GM19438 (cell line): ENCODE data around the gene GPR137B.
A peak's percentile ranks its signal among the peaks of the same experiment; 100 is the strongest.
"Not testable (repeated sequence)": the region's sequence is repeated elsewhere in the genome, so short reads cannot be mapped to it uniquely, and the experiment has no call there.

Source experiments
- ATAC-seq: cut with Tn5 transposase; IDR thresholded peaks from one replicate; pipeline ENCODE4 v1.9.1; 2021; ENCODE audit warnings: low read depth; ENCODE audit not compliant: unreplicated experiment

Gene GPR137B, protein sequence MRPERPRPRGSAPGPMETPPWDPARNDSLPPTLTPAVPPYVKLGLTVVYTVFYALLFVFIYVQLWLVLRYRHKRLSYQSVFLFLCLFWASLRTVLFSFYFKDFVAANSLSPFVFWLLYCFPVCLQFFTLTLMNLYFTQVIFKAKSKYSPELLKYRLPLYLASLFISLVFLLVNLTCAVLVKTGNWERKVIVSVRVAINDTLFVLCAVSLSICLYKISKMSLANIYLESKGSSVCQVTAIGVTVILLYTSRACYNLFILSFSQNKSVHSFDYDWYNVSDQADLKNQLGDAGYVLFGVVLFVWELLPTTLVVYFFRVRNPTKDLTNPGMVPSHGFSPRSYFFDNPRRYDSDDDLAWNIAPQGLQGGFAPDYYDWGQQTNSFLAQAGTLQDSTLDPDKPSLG

DNA sequence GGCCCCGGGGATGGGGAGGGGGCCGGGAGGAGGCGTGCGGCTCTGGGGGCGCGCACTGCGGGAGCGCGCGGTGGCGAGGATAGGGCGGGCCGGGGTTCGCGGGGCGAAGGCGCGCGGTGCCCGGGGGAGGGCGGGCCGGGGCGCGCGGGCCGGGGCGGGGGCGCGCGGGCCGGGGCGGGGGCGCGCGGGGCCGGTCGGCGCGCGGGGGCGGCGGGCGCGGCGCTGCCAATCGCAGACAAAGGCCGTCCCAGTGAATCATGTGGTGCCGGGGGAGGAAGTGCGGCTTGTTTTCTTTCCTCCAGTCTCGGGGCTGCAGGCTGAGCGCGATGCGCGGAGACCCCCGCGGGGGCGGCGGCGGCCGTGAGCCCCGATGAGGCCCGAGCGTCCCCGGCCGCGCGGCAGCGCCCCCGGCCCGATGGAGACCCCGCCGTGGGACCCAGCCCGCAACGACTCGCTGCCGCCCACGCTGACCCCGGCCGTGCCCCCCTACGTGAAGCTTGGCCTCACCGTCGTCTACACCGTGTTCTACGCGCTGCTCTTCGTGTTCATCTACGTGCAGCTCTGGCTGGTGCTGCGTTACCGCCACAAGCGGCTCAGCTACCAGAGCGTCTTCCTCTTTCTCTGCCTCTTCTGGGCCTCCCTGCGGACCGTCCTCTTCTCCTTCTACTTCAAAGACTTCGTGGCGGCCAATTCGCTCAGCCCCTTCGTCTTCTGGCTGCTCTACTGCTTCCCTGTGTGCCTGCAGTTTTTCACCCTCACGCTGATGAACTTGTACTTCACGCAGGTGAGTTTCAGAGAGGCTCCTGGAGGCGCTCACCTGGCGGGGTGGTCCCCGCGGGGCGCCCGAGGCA lies at the start of gene GPR137B:
Gene GPR137B (plus strand): TSS at position 287 of the 851 bp plus-strand sequence. CDS start 84 bp downstream, at position 371.
- ATAC-seq, result peak; percentile 53

DNA sequence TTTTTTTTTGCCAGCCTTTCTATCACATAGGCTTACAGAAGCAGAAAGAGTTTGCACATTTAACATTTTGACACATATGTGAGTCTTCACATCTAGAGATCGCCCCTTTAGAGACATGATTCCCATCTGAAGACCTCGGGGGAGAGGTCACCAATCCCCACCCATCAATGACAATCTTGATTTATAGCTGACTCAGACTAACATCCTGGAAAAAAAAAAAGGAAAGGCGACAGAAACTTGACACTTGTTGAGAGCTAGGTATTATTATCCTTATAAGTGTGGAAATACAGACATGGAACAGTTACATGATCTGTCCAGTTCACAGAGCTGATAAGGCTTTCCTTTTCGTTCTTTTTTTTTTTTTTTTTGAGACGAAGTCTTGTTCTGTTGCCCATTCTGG lies 49.4 kb upstream of the GPR137B start:
- no peak for ATAC-seq

DNA sequence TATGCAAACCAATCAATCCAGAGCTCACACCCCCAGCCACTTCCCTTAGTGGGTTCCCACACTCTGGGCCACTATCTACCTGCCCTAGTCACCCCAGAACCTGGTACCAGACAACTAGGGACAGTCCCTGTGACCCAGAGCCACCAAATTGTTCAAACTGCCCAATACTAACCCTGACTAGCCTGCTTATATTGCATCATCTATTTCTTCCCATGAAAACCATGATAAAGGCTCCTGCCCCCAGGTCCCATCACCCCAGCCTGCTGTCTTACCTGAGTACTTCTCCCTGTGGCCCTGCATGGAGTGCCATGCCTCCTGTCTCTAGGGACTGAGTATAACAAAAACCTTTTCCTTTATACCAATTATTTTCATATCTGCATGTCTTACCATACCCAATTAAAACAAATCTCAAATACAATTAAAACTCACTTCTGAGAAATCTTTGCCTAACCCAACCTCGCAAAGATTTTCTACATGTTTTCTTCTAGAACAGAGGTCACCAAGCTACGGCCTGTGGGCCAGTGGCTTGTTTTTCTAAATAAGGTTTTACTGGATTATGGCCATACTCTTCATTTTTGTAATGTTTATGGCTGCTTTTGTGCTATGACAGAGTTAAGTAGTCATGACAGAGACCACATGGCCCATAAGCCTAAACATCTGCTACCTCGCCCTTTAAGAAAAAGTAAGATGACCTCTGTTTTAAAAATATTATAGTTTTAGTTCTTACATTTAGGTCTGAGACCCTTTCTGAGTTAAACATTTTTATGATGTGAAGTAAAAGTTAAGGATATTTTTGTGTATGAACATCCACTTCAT lies 46.4 kb upstream of the GPR137B start:
- ATAC-seq, result no peak

DNA sequence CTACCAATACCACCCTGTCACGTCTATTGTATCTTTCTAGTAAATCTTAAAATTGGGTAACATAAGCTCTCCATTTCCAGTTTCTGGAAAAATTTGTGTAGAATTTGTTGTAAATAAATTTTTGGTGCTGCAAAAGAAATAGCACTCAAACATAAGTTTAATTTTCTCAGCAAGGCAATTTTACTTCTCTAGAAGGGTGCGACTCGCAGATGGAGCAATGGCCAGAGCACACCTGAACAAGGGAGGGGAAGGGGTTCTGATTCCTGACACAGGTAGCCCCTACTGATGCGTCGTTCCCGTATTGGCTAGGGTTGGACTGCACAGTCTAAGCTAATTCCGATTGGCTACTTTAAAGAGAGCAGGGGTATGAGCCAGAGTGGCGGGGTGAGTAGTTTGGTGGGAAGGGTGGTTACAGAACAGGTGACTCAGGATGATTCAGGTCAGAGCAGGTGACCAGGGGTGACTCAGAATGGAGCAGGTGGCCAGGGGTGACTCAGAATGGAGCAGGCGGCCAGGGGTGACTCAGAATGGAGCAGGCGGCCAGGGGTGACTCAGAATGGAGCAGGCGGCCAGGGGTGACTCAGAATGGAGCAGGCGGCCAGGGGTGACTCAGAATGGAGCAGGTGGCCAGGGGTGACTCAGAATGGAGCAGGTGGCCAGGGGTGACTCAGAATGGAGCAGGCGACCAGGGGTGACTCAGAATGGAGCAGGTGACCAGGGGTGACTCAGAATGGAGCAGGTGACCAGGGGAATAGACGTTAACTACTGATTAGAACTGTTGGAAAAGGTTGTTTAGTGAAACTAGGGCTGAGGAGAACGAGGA lies 45.5 kb upstream of the GPR137B start:
- ATAC-seq, result not testable (repeated sequence)

DNA sequence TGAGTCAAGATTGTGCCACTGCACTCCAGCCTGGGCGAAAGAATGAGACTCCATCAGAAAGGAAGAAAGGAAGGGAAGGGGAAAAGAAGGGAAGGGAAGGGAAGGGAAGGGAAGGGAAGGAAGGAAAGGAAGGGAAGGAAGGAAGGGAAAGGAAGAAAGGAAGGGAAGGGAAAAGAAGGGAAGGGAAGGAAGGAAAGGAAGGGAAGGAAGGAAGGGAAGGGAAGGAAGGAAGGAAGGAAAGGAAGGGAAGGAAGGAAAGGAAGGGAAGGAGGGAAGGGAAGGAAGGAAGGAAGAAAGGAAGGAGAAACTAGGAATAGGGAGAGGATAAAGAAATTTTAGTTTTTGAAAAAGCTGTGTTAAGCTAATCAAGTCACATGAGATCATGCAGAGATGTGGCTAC lies 44.1 kb upstream of the GPR137B start:
- ATAC-seq, result no peak

DNA sequence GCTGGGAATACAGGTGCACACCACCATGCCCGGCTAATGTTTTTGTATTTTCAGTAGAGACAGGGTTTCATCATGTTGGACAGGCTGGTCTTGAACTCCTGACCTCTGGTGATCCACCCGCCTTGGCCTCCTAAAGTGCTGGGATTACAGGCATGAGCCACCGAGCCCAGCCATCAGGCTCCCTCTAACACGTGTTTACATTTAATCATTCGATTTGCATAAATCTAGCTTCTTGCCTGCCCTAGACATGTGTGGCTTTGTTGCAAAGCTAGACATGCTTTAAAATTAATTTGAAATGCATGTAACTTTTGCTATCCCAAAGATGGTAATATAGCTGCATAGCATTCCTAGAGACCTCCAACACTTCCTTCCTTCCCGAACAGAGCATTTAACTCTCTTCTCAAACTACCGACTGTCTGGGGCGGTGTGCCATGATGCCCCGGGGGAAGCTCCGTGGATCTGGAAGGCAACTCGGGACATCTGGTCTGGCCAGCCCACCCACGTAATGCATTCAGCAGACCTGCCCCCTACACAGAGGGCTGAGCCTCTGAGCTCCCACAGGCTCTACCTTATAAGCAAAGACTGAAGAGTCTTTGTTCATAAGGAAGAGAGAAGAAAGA lies 42.9 kb upstream of the GPR137B start:
- no peak for ATAC-seq

DNA sequence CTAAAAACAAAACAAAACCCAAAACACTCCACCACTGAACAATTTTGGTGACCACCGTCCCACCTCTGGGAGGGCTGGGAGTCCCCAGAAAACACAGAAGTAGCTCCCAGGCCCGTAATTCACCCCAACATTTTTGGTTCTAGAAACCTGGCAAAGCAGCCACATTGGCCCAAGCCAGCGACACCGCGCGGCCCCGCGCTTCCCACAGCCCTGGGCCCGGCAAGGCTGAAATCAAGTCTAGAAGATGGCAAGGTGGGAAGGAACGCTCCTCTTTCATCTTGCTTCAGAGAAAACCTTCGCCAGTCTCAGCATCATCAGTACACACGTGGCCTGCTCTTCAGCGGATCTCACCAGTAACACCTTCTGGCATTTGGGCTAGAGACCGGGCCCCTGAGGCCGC lies 41.5 kb upstream of the GPR137B start:
- no peak for ATAC-seq

DNA sequence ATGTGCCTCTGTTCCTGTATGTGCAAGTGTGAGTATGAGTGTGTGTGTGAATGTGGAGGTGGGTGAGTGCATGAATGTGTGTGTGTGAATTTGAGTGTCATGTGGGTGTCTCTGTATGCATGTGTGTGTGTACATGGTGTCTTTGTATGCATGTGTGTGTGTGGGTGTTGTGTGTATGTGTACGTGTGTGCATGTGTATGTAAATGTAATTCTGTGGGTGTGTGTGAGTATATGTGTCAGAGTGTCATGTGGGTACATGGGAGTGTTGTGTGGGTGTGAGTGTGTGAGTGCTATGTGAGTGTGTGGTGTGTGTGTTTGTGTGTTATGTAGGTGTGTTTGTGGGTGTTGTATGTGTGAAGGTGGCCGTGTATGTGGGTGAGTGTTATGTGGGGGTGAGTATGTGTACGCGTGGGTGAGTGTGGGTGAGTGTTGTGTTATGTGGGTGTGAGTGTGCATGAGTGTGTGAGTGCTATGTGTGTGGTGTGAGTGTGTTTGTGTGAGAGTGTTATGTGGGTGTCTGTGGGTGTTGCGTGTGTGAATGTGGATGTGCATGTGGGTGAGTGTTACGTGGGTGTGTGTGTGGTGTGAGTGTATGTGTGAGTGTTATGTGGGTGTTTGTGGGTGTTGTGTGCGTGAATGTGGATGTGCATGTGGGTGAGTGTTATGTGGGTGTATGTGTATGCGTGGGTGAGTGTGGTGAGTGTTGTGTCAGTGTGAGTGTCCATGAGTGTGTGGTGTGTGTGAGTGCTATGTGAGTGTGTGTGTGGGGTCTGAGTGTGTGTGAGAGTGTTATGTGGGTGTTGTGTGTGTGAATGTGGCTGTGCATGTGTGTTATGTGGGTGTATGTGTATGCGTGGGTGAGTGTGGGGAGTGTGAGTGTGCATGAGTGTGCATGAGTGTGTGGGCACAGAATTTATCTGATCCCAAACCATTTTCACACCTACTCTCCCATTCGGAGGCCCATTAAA lies 40.8 kb upstream of the GPR137B start:
- ATAC-seq, result no peak

DNA sequence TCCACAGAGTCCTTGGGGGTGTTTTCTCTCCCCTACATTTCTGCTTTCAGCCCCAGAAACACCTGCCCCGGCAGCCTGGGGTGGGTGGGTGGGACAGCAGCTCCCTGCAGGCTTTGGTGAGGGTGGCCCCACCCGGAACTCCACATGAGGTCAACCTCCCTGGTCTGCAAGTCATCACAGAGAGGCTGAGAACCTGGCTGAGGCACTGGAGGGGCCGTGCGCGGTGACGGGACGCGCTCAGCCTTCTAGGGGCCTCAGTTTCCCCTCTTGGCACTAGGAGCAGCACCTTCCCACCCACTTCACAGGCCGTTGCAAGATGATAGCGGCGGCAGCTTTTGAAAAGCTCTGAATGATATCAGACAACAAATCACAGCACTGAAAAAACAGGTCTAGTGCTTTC lies 39.7 kb upstream of the GPR137B start:
- ATAC-seq, result no peak

DNA sequence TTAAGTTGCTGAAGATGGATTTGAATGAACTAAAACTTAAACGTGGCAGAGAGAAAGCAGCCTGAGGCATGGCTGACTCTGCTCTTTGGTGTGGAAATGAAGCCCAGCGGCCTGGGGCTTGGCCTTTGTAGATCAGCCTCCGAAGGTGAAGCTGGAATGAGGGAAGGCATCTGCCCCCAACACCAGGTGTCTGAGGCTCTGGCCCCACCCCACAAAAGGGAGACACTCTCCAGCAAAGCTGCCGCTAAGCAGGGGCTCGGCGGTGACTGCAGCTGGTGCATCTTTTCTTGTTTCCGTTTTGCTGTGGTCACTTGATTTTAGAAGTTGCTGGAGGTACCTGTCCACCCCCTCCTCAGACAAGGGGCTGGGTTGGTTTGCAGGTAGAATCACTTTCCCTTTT lies 39.3 kb upstream of the GPR137B start:
- no peak for ATAC-seq

DNA sequence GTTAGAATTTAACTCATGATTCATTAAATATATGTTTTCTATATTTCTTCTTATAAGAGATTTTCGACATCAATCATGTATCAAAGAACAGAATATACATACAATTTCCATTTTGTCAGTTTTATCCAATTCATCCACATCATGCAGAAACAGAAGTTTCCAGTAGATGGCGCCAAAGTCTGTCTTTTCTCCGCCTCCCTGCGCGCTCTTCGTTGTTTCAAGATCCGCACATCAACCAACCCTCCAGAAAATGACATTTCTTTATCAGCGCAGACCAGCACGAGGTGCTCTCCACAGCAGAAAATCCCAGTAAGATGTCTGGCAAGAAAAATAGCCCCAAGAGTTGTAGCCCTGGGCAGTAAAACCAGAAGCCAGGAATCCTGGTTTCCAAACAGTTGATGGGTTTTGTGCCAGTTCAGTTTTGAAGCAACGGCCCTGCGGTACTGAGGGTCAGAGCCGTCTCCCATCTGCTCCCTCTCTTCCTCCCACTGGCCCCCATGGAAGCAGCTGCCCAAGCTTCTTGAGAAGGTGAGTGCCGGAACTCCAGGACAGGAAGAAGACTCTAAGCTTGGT lies 38.6 kb upstream of the GPR137B start:
- ATAC-seq, result peak; percentile 62

DNA sequence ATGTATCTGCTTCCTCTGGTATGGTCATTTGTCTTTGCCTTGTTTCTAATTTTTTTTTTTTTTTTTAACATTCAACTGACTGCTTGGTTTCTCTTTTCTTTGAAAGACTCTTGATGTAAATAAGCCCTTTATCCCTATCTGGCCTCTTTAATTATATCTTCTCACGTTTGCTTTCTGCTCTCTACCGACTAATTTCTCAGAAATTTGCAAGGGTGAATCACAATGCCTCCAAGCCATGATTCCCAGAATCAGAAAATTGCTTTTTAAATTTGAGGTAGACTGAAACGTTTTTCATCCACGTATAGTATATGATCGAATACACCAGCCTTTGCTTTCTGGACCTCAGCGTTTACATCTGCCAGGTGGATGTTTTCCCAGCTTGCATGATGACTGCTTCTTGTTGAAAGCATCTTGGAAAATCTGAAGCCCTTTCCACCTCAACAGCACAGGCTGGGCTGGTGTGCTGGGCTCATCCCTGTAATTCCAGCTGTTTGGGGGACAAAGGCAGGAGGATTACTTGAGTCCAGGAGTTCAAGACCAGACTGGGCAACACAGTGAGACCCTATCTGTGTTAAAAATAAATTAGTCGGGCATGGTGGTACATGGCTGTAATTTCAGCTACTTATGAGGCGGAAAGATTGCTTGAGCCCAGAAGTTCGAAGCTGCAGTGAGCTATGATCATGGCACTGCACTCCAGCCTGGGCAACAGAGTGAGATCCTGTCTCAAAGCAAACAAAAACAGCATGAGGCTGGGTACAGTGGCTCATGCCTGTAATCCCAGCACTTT lies 35.0 kb upstream of the GPR137B start:
- no peak for ATAC-seq

DNA sequence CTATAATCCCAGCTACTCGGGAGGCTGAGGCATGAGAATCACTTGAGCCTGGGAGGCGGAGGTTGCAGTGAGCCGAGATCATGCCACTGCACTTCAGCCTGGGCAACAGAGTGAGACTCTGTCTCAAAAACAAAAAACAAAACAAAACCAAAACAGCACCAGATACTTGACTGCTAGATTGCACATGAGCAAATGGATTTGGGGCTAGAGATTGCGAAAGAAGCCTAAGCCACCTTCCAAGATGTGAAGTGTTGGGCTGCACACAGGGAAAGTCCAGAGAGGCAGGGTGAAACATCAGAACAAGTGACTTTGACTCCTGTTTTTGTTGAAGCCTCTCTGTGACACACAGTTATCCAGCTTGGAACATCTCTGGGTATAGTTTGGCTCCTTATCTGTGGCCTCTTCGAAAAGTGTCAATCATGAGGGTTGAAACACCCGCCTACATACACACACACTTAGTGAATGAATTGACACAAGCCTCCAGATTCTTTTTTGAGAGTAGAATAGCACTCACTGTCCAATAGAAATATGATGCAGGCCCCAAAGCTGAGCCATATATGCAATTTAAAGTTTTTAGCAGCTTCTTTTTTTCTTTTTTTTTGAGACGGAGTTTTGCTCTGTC lies 34.2 kb upstream of the GPR137B start:
- ATAC-seq, result no peak

DNA sequence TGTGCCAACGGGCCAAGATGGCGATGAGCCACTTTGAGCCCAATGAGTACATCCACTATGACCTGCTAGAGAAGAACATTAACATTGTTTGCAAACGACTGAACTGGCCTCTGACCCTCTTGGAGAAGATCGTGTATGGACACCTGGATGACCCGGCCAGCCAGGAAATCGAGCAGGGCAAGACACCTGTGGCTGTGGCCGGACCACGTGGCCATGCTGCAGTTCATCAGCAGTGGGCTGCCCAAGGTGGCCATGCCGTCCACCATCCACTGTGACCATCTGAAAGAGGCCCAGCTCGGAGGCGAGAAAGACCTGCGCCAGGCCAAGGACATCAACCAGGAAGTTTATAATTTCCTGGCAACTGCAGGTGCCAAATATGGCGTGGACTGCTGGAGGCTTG lies 32.2 kb upstream of the GPR137B start:
- no peak for ATAC-seq

DNA sequence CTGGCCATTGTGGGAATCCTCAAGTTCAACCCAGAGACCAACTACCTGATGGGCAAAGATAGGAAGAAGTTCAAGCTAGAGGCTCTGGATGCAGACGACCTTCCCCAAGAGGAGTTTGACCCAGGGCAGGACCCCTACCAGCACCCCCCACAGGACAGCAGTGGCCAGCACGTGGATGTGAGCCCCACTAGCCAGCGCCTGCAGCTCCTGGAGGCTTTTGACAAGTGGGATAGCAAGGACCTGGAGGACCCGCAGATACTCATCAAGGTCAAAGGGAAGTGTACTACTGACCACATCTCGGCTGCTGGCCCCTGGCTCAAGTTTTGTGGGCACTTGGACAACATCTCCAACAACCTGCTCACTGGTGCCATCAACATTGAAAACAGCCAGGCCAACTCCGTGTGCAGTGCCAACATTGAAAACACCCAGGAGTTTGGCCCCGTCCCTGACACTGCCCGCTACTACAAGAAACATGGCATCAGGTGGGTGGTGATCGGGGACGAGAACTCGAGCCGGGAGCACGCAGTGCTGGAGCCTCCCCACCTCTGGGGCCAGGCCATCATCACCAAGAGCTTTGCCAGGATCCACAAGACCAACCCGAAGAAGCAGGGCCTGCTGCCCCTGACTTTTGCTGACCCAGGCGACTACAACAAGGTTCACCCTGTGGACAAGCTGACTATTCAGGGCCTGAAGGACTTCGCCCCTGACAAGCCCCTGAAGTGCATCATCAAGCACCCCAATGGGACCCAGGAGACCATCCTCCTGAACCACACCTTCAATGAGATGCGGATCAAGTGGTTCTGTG lies 30.6 kb upstream of the GPR137B start:
- ATAC-seq, result no peak

DNA sequence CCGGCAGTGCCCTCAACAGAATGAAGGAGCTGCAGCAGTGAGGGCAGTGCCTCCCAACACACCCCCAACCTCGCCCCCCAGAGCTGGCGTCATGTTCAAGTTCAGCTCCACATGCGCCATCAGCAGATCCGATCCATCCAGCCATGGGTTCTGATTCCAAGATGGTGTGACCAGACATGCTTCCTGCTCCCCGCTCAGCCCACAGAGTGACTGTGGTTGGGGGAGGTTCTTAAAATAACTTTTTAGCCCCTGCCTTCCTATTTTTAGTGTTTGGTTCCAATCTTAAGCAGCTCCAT lies 30.1 kb upstream of the GPR137B start:
- ATAC-seq, result no peak
